Glutamatergic neuron (in vitro differentiated cells): ENCODE data around the gene NCF2. TPM values are rescaled to one million over a fixed set of nuclear protein-coding genes. Genes with fewer than 3 reads are reported as not detected.
A peak's percentile ranks its signal among the peaks of the same experiment; 100 is the strongest.

Source experiments
- DNase-seq: peaks from one replicate; pipeline ENCODE4 v3.0.0; 2022
- H3K27ac Mint-ChIP-seq: one replicate; pipeline ENCODE4 v1.8.0; 2020; ENCODE audit warnings: mild to moderate bottlenecking, mixed read lengths, inconsistent platforms; ENCODE audit not compliant: unreplicated experiment
- H3K27me3 Mint-ChIP-seq: one replicate; pipeline ENCODE4 v1.8.0; 2020; ENCODE audit warnings: mild to moderate bottlenecking, moderate library complexity, mixed read lengths, inconsistent platforms; ENCODE audit not compliant: unreplicated experiment
- H3K36me3 Mint-ChIP-seq: one replicate; pipeline ENCODE4 v1.8.0; 2020; ENCODE audit warnings: mild to moderate bottlenecking, mixed read lengths, inconsistent platforms; ENCODE audit not compliant: unreplicated experiment
- H3K4me1 Mint-ChIP-seq: one replicate; pipeline ENCODE4 v1.8.0; 2020; ENCODE audit warnings: mild to moderate bottlenecking, low read depth, mixed read lengths, inconsistent platforms; ENCODE audit not compliant: unreplicated experiment
- H3K4me3 Mint-ChIP-seq: one replicate; pipeline ENCODE4 v1.8.0; 2020; ENCODE audit warnings: mild to moderate bottlenecking, mixed read lengths, inconsistent platforms; ENCODE audit not compliant: unreplicated experiment
- H3K9me3 Mint-ChIP-seq: one replicate; pipeline ENCODE4 v1.8.0; 2020; ENCODE audit warnings: mild to moderate bottlenecking, moderate library complexity, mixed read lengths, inconsistent platforms; ENCODE audit not compliant: unreplicated experiment
- total RNA-seq: library from RNA; stranded (reverse); fragmentation: NEBNext Ultra II Directional; extraction: Animal tissue kit (Norgen Biotek cat#: 25700); gene quantifications from one replicate; pipeline ENCODE4 v1.2.1, GENCODE V29; 2021; ENCODE audit not compliant: unreplicated experiment
- TF ChIP-seq, protein P1 (sequence below): fragments of 200-600 bp; sonication (generic); IDR thresholded peaks from one replicate; pipeline ENCODE4 v1.5.0; 2021; ENCODE audit not compliant: partially characterized antibody, unreplicated experiment

NCF2 gene
- total RNA-seq, 1 donor from 2014 or later: not detected

DNA sequence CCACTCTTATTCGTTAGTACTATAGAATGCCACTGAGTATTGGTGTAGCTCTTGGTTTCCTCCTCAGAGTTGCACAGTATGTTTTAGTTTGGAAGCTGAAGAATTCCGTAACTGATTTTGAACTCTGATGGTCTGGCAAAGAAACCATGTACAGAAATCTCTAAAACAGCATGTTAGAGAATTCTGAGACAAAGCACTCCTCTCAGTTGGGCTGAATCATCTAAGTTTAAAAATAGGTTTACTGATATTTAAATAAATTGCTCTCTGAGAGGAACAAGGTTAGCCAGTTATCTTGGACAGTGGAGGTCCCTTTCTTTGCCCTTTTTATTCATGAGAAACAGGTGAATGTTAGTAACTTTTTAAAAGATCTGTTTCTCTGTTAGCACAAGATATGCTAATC lies 43.8 kb downstream of the NCF2 start:
- peaks cover 40% of the 10 kb centered on the region for H3K4me1 Mint-ChIP-seq
- H3K27me3 Mint-ChIP-seq: peaks cover 3% of the 10 kb centered on the region
- no peaks in the 10 kb centered on the region for H3K9me3 Mint-ChIP-seq
- H3K36me3 Mint-ChIP-seq: no peaks in the 10 kb centered on the region
- DNase-seq: no peak
- H3K27ac Mint-ChIP-seq: no peak overlapping the region
- TF ChIP-seq, protein P1, sequence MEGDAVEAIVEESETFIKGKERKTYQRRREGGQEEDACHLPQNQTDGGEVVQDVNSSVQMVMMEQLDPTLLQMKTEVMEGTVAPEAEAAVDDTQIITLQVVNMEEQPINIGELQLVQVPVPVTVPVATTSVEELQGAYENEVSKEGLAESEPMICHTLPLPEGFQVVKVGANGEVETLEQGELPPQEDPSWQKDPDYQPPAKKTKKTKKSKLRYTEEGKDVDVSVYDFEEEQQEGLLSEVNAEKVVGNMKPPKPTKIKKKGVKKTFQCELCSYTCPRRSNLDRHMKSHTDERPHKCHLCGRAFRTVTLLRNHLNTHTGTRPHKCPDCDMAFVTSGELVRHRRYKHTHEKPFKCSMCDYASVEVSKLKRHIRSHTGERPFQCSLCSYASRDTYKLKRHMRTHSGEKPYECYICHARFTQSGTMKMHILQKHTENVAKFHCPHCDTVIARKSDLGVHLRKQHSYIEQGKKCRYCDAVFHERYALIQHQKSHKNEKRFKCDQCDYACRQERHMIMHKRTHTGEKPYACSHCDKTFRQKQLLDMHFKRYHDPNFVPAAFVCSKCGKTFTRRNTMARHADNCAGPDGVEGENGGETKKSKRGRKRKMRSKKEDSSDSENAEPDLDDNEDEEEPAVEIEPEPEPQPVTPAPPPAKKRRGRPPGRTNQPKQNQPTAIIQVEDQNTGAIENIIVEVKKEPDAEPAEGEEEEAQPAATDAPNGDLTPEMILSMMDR: no peak
- H3K4me3 Mint-ChIP-seq: no peak overlapping the region

DNA sequence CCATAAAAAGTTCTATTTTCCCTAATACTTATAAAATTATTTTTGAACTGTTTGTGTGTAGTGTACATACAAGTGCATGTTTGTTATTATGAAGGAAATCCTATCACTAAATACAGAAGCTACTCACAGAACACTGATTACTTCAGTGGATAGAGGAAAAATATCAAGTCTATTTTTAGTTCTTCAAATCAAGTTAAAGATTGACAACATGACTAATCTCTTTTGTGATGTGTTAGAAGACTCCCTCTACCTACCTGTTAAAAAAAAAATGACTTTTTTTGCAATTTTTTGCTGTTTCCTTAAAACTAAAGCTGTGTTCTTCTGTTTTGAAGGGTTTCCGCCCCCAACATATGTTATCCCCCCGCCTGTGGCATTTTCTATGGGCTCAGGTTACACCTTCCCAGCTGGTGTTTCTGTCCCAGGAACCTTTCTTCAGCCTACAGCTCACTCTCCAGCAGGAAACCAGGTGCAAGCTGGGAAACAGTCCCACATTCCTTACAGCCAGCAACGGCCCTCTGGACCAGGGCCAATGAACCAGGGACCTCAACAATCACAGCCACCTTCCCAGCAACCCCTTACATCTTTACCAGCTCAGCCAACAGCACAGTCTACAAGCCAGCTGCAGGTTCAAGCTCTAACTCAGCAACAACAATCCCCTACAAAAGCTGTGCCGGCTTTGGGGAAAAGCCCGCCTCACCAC lies 45.5 kb downstream of the NCF2 start:
- H3K27ac Mint-ChIP-seq: peak overlapping the region; percentile 55
- no peak for DNase-seq

DNA sequence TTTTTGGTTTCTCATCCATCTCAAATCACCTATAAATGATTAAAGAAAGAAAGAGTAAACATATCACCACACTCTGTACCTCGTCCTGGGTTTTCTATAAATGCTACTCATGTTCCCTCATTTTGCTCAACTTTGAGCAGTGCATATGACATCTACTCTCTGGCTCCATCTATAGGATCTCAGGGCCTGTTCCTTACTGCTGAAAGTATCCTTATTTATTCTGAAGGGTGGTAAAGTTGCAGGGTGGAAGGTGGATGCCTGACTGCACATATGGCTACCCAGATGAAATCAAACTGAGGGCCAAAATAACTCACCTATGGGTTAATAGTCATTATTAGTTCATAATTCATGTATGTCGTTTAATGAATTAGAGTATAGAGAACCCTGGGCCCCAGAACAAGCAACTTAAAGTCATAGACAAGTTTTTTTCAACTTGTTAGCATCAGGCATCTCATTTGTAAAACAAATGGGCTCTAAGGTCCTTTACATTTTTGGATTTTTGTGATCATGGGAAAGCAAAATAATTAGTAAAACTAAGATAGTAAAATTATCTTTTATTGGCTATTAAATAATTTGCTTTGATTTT lies 46.5 kb downstream of the NCF2 start:
- TF ChIP-seq, protein P1: peak; percentile 42
- peaks cover 1% of the 10 kb centered on the region for H3K9me3 Mint-ChIP-seq
- no peak for DNase-seq
- peaks cover 3% of the 10 kb centered on the region for H3K27me3 Mint-ChIP-seq
- H3K4me1 Mint-ChIP-seq: peaks cover 29% of the 10 kb centered on the region
- H3K27ac Mint-ChIP-seq: no peak overlapping the region
- H3K36me3 Mint-ChIP-seq: no peaks in the 10 kb centered on the region
- no peak overlapping the region for H3K4me3 Mint-ChIP-seq

More for the DNA sequence above, 45.5 kb downstream of the NCF2 start:
- H3K9me3 Mint-ChIP-seq: peaks cover 1% of the 10 kb centered on the region
- no peaks in the 10 kb centered on the region for H3K36me3 Mint-ChIP-seq
- H3K27me3 Mint-ChIP-seq: peaks cover 3% of the 10 kb centered on the region
- TF ChIP-seq, protein P1: no peak
- H3K4me1 Mint-ChIP-seq: peaks cover 31% of the 10 kb centered on the region
- peak overlapping the region; percentile 72 for H3K4me3 Mint-ChIP-seq

DNA sequence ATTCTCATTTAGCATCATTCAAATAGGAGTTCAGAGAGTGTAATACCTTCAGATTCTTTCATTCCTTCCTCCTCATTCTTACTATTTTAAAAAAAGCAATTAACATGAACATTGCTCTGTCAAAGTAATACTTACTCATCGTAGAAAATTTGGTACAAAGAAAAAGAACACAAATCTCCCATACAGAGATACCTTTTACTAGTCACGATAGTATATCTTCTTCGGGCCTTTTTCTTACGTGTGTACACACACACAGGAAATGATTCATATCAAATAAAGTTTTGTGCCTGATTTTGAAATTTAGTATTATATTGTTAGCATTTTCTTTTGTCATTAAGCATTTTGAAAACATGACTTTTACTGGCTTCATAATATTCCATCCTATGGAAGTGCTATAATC lies 52.9 kb downstream of the NCF2 start:
- H3K9me3 Mint-ChIP-seq: peaks cover 1% of the 10 kb centered on the region
- H3K4me3 Mint-ChIP-seq: no peak overlapping the region
- TF ChIP-seq, protein P1: no peak
- no peaks in the 10 kb centered on the region for H3K27me3 Mint-ChIP-seq
- H3K27ac Mint-ChIP-seq: no peak overlapping the region
- H3K4me1 Mint-ChIP-seq: no peaks in the 10 kb centered on the region
- DNase-seq: no peak
- H3K36me3 Mint-ChIP-seq: no peaks in the 10 kb centered on the region

DNA sequence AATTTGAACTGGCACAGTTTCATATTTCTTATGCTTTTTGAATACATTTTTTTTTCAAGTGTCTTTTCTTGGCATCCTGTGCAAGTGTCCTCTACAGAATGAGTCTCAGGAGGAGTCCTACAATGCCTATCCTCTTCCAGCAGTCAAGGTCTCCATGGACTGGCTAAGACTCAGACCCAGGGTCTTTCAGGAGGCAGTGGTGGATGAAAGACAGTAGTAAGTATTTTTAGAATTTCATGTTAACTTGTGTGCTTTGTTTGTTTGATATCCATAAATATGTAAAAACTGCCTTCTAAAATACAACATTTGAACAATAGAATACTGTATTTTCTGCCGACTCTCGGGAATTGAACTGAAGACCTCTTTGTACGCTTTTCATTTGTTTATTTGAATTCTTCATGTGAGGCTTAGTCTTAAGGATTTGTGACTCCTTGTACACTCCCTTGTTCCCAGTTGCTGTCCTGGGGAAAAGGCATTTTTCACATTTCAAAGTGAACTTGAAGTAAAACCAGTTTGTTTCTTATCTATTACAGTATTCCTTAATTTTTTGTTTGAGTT lies 56.6 kb downstream of the NCF2 start:
- H3K27ac Mint-ChIP-seq: no peak overlapping the region
- no peak overlapping the region for H3K4me3 Mint-ChIP-seq
- peaks cover 3% of the 10 kb centered on the region for H3K4me1 Mint-ChIP-seq
- no peaks in the 10 kb centered on the region for H3K9me3 Mint-ChIP-seq
- no peaks in the 10 kb centered on the region for H3K27me3 Mint-ChIP-seq
- H3K36me3 Mint-ChIP-seq: no peaks in the 10 kb centered on the region
- DNase-seq: no peak
- TF ChIP-seq, protein P1: no peak
